ENCODE data around the gene LMO1. TPM values are rescaled to one million over a fixed set of nuclear protein-coding genes. Genes with fewer than 3 reads are reported as not detected.

LMO1 gene
- total RNA-seq, 4 donors from 2014 or later = 0.50 TPM; not detected in 3

DNA sequence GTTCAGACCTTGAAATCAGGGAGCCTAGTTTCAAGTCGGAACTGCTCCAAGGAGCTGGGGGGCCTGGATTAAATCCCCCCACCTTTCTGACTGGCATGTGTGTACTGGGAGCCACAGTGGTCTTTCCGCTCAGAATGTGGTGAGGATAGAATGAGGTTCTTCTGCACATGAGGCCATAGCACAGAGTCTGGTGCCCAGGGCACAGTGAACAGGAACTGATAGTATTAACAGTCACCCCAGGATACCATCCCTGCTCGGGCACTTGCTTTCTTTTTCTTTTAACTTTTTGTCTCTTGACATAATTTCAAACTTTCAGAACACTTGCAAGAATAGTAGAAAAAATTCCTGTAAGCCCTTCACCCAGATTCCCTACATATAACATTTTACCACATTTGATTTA is 28.8 kb downstream of the LMO1 start:
- Histone ChIP-seq H3K27ac (replicated peaks in 1 of 4) (no peak overlapping the region), H3K4me3 (no peak overlapping the region), H3K4me1 (peaks cover 0 to 17% (median 7%) of the 10 kb centered on the region in 4 donors), H3K9me3 (no peaks in the 10 kb centered on the region), H3K36me3 (no peaks in the 10 kb centered on the region), H3K27me3 (no peaks in the 10 kb centered on the region)
- intact Hi-C loops (cut with DNase I) = no loop called here
- TF ChIP-seq, protein P1, sequence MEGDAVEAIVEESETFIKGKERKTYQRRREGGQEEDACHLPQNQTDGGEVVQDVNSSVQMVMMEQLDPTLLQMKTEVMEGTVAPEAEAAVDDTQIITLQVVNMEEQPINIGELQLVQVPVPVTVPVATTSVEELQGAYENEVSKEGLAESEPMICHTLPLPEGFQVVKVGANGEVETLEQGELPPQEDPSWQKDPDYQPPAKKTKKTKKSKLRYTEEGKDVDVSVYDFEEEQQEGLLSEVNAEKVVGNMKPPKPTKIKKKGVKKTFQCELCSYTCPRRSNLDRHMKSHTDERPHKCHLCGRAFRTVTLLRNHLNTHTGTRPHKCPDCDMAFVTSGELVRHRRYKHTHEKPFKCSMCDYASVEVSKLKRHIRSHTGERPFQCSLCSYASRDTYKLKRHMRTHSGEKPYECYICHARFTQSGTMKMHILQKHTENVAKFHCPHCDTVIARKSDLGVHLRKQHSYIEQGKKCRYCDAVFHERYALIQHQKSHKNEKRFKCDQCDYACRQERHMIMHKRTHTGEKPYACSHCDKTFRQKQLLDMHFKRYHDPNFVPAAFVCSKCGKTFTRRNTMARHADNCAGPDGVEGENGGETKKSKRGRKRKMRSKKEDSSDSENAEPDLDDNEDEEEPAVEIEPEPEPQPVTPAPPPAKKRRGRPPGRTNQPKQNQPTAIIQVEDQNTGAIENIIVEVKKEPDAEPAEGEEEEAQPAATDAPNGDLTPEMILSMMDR (IDR thresholded peaks at IDR 0.05) = no peak
- TF ChIP-seq POLR2AphosphoS5 (IDR thresholded peaks at IDR 0.05) (no peak), POLR2A (IDR thresholded peaks at IDR 0.05; ENCODE audit: low read depth) (no peak), EP300 (IDR thresholded peaks at IDR 0.05) (no peak)
- 84% methylated on average over 3 of the region's 3 CpGs for WGBS
- no peak for DNase-seq (ENCODE audit: extremely low spot score)

DNA sequence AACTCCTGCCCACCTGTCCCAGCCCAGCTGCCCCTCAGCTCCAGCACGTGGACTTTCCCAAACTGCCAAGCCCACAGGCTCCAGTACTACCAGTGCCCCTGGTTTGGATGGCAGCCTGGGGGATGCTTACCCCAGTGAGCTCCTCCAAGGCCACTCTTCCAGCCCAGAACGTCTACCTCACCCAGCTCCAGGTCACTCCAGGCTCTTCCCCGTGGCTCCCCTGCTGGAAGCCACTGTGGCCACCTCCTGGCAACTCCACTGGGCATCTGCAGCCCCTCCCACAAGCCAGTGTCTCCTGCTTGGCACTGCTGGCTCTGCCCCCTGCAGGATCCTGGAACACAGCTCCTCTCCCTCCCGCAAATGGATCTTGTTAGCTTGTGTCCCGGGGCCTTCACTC is 29.3 kb downstream of the LMO1 start:
- WGBS = 75% methylated on average over 4 of the region's 5 CpGs
- H3K4me3 ChIP-seq = no peak overlapping the region
- H3K4me1 ChIP-seq = peaks cover 4 to 22% (median 11%) of the 10 kb centered on the region in 4 donors
- no peaks in the 10 kb centered on the region for H3K9me3 ChIP-seq
- no peak overlapping the region for H3K27ac ChIP-seq (replicated peaks in 1 of 4)
- no peaks in the 10 kb centered on the region for H3K27me3 ChIP-seq
- H3K36me3 ChIP-seq = no peaks in the 10 kb centered on the region
- DNase-seq (ENCODE audit: extremely low spot score) = no peak
- no peak for TF ChIP-seq POLR2AphosphoS5 (IDR thresholded peaks at IDR 0.05)
- TF ChIP-seq POLR2A (IDR thresholded peaks at IDR 0.05; ENCODE audit: low read depth) = no peak
- TF ChIP-seq, protein P1 (IDR thresholded peaks at IDR 0.05) = no peak
- intact Hi-C loops (cut with DNase I) = no loop called here

DNA sequence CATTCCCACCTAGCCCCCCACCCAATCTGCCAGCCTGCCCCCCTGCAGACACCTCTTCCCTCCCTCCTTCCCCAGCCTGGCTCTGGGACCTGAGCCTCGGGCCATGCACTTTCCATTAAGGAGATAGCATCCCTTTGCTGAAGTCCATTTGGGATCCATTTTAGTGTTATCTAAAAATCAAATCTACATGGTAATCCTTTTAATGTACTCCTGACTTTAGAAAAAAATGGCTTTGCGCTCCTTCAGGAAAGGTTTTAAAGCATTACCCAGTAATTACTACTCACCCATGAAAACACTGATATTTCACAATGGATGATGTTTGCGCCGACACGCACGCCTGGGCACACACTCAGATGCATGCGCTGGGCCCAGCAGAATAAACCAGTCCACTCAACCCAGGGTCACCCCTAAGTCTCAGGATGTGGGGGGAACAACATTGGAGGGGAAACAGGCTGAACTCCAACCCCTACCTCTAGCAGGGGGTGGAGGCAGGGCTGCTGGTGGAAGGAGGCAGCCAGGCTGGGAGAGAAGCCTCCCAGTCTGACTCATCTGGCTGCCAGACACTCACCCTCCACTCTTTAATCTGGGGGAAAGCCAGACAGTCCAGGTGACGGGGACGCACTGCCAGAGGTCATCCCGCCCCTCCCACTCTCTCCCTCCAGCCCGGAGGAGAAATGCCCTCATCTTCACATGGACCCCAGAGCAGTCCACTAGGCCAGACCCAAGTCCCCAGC is 29.8 kb downstream of the LMO1 start:
- H3K36me3 ChIP-seq = no peaks in the 10 kb centered on the region
- no peak overlapping the region for H3K27ac ChIP-seq (replicated peaks in 1 of 4)
- peaks cover 7 to 27% (median 16%) of the 10 kb centered on the region in 4 donors for H3K4me1 ChIP-seq
- TF ChIP-seq POLR2AphosphoS5 (IDR thresholded peaks at IDR 0.05) (no peak), POLR2A (IDR thresholded peaks at IDR 0.05; ENCODE audit: low read depth) (no peak), EP300 (IDR thresholded peaks at IDR 0.05) (no peak)
- TF ChIP-seq, protein P1 (IDR thresholded peaks at IDR 0.05) = no peak
- intact Hi-C loops (cut with DNase I) = no loop called here
- DNase-seq (ENCODE audit: extremely low spot score) = no peak
- H3K9me3 ChIP-seq = no peaks in the 10 kb centered on the region
- H3K27me3 ChIP-seq = no peaks in the 10 kb centered on the region
- no peak overlapping the region for H3K4me3 ChIP-seq
- 74% methylated on average over 11 of the region's 11 CpGs for WGBS

DNA sequence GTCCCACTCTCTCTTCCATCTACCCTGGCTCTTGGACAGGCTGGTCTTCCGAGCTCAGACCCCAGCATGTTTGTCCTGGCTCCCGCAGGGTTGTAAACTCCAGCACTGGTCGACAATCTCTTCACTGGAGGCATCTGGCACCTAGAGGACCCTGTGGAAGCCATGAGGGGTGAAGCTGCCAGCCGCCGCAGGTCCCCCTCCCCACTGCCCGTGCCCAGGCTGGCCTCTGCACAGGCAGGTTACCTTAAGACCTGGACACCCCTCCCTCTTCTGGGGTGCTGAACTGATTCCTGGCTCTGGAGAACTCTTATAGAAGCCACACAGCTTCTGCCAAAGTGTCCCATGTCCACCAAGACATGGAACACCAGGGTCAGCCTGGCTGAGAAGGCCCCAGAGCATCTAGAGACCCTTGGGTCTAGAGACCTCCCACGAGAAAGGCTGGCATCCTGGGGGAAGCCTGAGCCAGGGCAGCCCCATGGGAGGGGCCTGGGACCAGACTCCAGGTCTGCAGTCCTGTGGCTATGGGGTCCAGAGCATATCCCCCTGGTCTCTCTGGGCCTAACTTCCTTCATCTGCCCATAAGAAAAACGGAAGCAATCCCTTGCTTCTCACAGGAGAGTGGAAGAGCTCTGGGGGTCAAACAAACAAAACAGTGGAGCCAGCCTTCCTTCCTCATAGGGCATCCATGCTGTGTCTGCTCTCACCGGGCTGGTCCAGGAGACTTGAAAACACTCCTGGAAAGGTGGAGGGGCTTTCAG is 30.6 kb downstream of the LMO1 start:
- no peak for DNase-seq (ENCODE audit: extremely low spot score)
- no peak overlapping the region for H3K4me3 ChIP-seq
- TF ChIP-seq POLR2A (IDR thresholded peaks at IDR 0.05; ENCODE audit: low read depth) = no peak
- no peak for TF ChIP-seq EP300 (IDR thresholded peaks at IDR 0.05)
- TF ChIP-seq, protein P1 (IDR thresholded peaks at IDR 0.05) = no peak
- no peak for TF ChIP-seq POLR2AphosphoS5 (IDR thresholded peaks at IDR 0.05)
- WGBS = 81% methylated on average over 9 of the region's 9 CpGs
- H3K36me3 ChIP-seq = no peaks in the 10 kb centered on the region
- H3K9me3 ChIP-seq = no peaks in the 10 kb centered on the region
- no peaks in the 10 kb centered on the region for H3K27me3 ChIP-seq
- intact Hi-C loops (cut with DNase I) = no loop called here
- H3K27ac ChIP-seq (replicated peaks in 1 of 4) = no peak overlapping the region
- peaks cover 7 to 27% (median 16%) of the 10 kb centered on the region in 4 donors for H3K4me1 ChIP-seq

All from esophagus muscularis mucosa (tissue), 4 donors.